H9 (cell line): ENCODE measurements around the gene SNED1. TPM values are rescaled to one million over a fixed set of nuclear protein-coding genes. Genes with fewer than 3 reads are reported as not detected.

ENCODE experiments used
- DNase-seq: peaks from one replicate; pipeline ENCODE4 v3.0.0-alpha.2; 2017
- H2AFZ ChIP-seq: one replicate; pipeline ENCODE4 v1.6.1; 2013; ENCODE audit warnings: mild to moderate bottlenecking, low read length, control low read depth, moderate library complexity
- H2AK5ac ChIP-seq: 2 replicates; pipeline ENCODE4 v1.6.1; 2013; ENCODE audit warnings: low read length, control low read depth, mixed read lengths; ENCODE audit not compliant: insufficient read length
- H2BK120ac ChIP-seq: one replicate; pipeline ENCODE4 v1.6.1; 2013; ENCODE audit warnings: low read depth, mild to moderate bottlenecking, low read length, control low read depth, inconsistent platforms; ENCODE audit not compliant: poor library complexity, severe bottlenecking
- H2BK12ac ChIP-seq: 2 replicates; pipeline ENCODE4 v1.6.1; 2013; ENCODE audit warnings: low read length, control low read depth, mixed read lengths, low read depth; ENCODE audit not compliant: insufficient read length
- H2BK15ac ChIP-seq: 2 replicates; pipeline ENCODE4 v1.6.1; 2013; ENCODE audit warnings: low read depth, low read length, control low read depth
- H2BK20ac ChIP-seq: one replicate; pipeline ENCODE4 v1.6.1; 2013; ENCODE audit warnings: low read depth, mild to moderate bottlenecking, low read length, control low read depth, inconsistent platforms; ENCODE audit not compliant: poor library complexity, severe bottlenecking
- H2BK5ac ChIP-seq: 2 replicates; pipeline ENCODE4 v1.6.1; 2013; ENCODE audit warnings: low read length, control low read depth, mixed read lengths; ENCODE audit not compliant: insufficient read length
- H3K14ac ChIP-seq: 2 replicates; pipeline ENCODE4 v1.6.1; 2013; ENCODE audit warnings: low read length, control low read depth; ENCODE audit not compliant: insufficient read depth
- H3K18ac ChIP-seq: 2 replicates; pipeline ENCODE4 v1.6.1; 2013; ENCODE audit warnings: low read depth, mild to moderate bottlenecking, mixed read lengths, low read length, control low read depth; ENCODE audit not compliant: insufficient read length
- H3K23ac ChIP-seq: 2 replicates; pipeline ENCODE4 v1.6.1; 2013; ENCODE audit warnings: low read length, control low read depth, mixed read lengths, low read depth; ENCODE audit not compliant: insufficient read length
- H3K23me2 ChIP-seq: 2 replicates; pipeline ENCODE4 v1.6.1; 2013; ENCODE audit warnings: low read depth, mild to moderate bottlenecking, mixed read lengths, low read length, control low read depth; ENCODE audit not compliant: insufficient read length, poor library complexity, severe bottlenecking
- H3K27ac ChIP-seq: 2 replicates; pipeline ENCODE4 v1.5.1; 2013; ENCODE audit warnings: low read length, control low read depth, mixed read lengths, low read depth; ENCODE audit not compliant: insufficient read length
- H3K27me3 ChIP-seq: 2 replicates; pipeline ENCODE4 v1.6.1; 2013; ENCODE audit warnings: low read length, control low read depth, inconsistent platforms; ENCODE audit not compliant: insufficient read depth
- H3K4ac ChIP-seq: 2 replicates; pipeline ENCODE4 v1.6.1; 2013; ENCODE audit warnings: low read depth, mild to moderate bottlenecking, control low read depth, inconsistent platforms, low read length, moderate library complexity
- H3K4me1 ChIP-seq: 2 replicates; pipeline ENCODE4 v1.6.1; 2013; ENCODE audit warnings: low read length, control low read depth, inconsistent platforms; ENCODE audit not compliant: insufficient read depth
- H3K4me2 ChIP-seq: 2 replicates; pipeline ENCODE4 v1.6.1; 2013; ENCODE audit warnings: low read length, control low read depth, mixed read lengths; ENCODE audit not compliant: insufficient read length, insufficient read depth
- H3K56ac ChIP-seq: 2 replicates; pipeline ENCODE4 v1.6.1; 2013; ENCODE audit warnings: low read depth, mild to moderate bottlenecking, mixed read lengths, low read length, control low read depth; ENCODE audit not compliant: insufficient read length
- H3K79me1 ChIP-seq: 2 replicates; pipeline ENCODE4 v1.6.1; 2013; ENCODE audit warnings: low read depth, mild to moderate bottlenecking, moderate library complexity, low read length, control low read depth, inconsistent platforms; ENCODE audit not compliant: insufficient read depth, poor library complexity, severe bottlenecking
- H3K79me2 ChIP-seq: 2 replicates; pipeline ENCODE4 v1.6.1; 2013; ENCODE audit warnings: low read length, control low read depth, inconsistent platforms; ENCODE audit not compliant: insufficient read depth
- H3K9ac ChIP-seq: 2 replicates; pipeline ENCODE4 v1.6.1; 2013; ENCODE audit warnings: low read length, control low read depth, mixed read lengths; ENCODE audit not compliant: insufficient read length; ENCODE audit errors: extremely low read depth
- H3K9me3 ChIP-seq: one replicate; pipeline ENCODE4 v1.6.1; 2013; ENCODE audit warnings: low read depth, low read length, inconsistent platforms; ENCODE audit not compliant: control insufficient read depth
- H3T11ph ChIP-seq: one replicate; pipeline ENCODE4 v1.6.1; 2013; ENCODE audit warnings: mild to moderate bottlenecking, low read length, control low read depth, inconsistent platforms
- H4K20me1 ChIP-seq: one replicate; pipeline ENCODE4 v1.6.1; 2013; ENCODE audit not compliant: control insufficient read depth, insufficient read length, insufficient read depth
- H4K5ac ChIP-seq: 2 replicates; pipeline ENCODE4 v1.6.1; 2013; ENCODE audit warnings: low read depth, mild to moderate bottlenecking, mixed read lengths, low read length, control low read depth; ENCODE audit not compliant: insufficient read length
- H4K8ac ChIP-seq: replicated peaks from 2 replicates; pipeline ENCODE4 v1.6.1; 2013; ENCODE audit warnings: low read length, control low read depth, mixed read lengths, low read depth; ENCODE audit not compliant: insufficient read length
- H4K91ac ChIP-seq: 2 replicates; pipeline ENCODE4 v1.6.1; 2013; ENCODE audit warnings: low read depth, mild to moderate bottlenecking, moderate library complexity, mixed read lengths, low read length, control low read depth; ENCODE audit not compliant: insufficient read length
- H3K27ac Mint-ChIP-seq, 3 experiments: 2 replicates in 2 of 3; 3 replicates in 1 of 3; pipeline ENCODE4 v1.8.0; 2020 to 2021; ENCODE audit warnings: mixed read lengths in 3 of 3, mild to moderate bottlenecking in 1 of 3, moderate library complexity in 1 of 3
- H3K27me3 Mint-ChIP-seq: 2 replicates; pipeline ENCODE4 v1.8.0; 2021; ENCODE audit warnings: low read depth, mild to moderate bottlenecking, moderate library complexity, mixed read lengths
- H3K36me3 Mint-ChIP-seq, 3 experiments: 2 replicates in 2 of 3; 3 replicates in 1 of 3; pipeline ENCODE4 v1.8.0; 2020 to 2021; ENCODE audit warnings: low read depth in 3 of 3, mixed read lengths in 3 of 3; ENCODE audit not compliant: insufficient read depth in 1 of 3
- H3K4me1 Mint-ChIP-seq, 2 experiments: 2 replicates each; pipeline ENCODE4 v1.8.0; 2020; ENCODE audit warnings: mixed read lengths in 2 of 2
- H3K4me3 Mint-ChIP-seq, 2 experiments: 2 replicates in 1 of 2; 3 replicates in 1 of 2; pipeline ENCODE4 v1.8.0; 2020 to 2021; ENCODE audit warnings: mild to moderate bottlenecking in 2 of 2, mixed read lengths in 2 of 2, moderate library complexity in 1 of 2
- H3K9me3 Mint-ChIP-seq, 2 experiments: 2 replicates in 1 of 2; 3 replicates in 1 of 2; pipeline ENCODE4 v1.8.0; 2020; ENCODE audit warnings: mild to moderate bottlenecking in 2 of 2, mixed read lengths in 2 of 2, moderate library complexity in 1 of 2
- WGBS: extraction: QIAGEN DNeasy Blood & Tissue Kit; methylation state at CpG from one replicate; pipeline ENCODE4 v1.1.7; 2013; ENCODE audit warnings: missing lambda C conversion rate, low lambda C conversion rate, mixed read lengths; ENCODE audit not compliant: insufficient read length; ENCODE audit errors: extremely low coverage; 5-methylcytosine and 5-hydroxymethylcytosine counted together
- total RNA-seq: library from RNA; stranded (reverse); gene quantifications from 2 replicates; pipeline ENCODE4 v1.2.1, GENCODE V29; 2021
- TF ChIP-seq, protein P1 (sequence below): fragments of 200-600 bp; sonication (generic); conservative IDR thresholded peaks from 3 replicates; pipeline ENCODE4 v1.8.0; 2021; ENCODE audit warnings: antibody characterized with exemption, mild to moderate bottlenecking

Gene SNED1
- total RNA-seq, 1 experiment from 2014 or later, result 2.5 TPM

DNA sequence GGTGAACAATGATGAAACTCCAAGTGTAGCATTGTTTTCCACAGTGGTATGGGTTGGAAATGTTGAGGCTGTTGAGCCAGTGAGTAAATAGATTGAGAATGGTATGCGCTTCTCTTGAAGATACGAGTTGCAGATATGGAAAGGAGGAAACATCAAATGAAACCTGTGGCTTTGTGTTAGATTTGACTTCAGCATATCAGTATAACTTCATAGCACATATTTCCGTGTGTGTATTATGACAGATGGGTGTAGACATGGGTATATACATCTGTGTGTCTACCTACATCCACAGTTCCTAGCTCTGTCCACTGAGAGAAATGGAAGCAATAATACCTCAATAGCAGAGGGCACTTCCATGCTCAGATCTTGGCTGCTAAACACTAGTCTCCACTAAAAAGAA is 8.0 kb downstream of the SNED1 start:
- Histone ChIP-seq H3K4me1 (no peaks in the 10 kb centered on the region; the same call in 1 of the 2 replicates), H3K9me3 (no peaks in the 10 kb centered on the region), H3T11ph (no peak overlapping the region), H3K23me2 (peaks cover 5% of the 10 kb centered on the region), H2BK15ac (no peak overlapping the region), H4K91ac (no peak overlapping the region), H3K79me2 (no peaks in the 10 kb centered on the region), H2AFZ (no peak overlapping the region), H2BK120ac (no peak overlapping the region), H3K79me1 (no peaks in the 10 kb centered on the region), H3K14ac (no peak overlapping the region), H3K23ac (no peak overlapping the region), H2AK5ac (no peak overlapping the region), H2BK20ac (no peak overlapping the region), H4K8ac (no peak overlapping the region), H3K4ac (no peak overlapping the region), H3K9ac (no peak overlapping the region), H2BK12ac (no peak overlapping the region), H4K5ac (no peak overlapping the region), H2BK5ac (no peak overlapping the region), H3K18ac (no peak overlapping the region), H3K27ac (no peak overlapping the region), H4K20me1 (no peaks in the 10 kb centered on the region), H3K4me2 (no peak overlapping the region), H3K56ac (no peak overlapping the region), H3K27me3 (no peaks in the 10 kb centered on the region)
- H3K27ac Mint-ChIP-seq, result no peak overlapping the region
- DNase-seq, result no peak
- TF ChIP-seq, protein P1, sequence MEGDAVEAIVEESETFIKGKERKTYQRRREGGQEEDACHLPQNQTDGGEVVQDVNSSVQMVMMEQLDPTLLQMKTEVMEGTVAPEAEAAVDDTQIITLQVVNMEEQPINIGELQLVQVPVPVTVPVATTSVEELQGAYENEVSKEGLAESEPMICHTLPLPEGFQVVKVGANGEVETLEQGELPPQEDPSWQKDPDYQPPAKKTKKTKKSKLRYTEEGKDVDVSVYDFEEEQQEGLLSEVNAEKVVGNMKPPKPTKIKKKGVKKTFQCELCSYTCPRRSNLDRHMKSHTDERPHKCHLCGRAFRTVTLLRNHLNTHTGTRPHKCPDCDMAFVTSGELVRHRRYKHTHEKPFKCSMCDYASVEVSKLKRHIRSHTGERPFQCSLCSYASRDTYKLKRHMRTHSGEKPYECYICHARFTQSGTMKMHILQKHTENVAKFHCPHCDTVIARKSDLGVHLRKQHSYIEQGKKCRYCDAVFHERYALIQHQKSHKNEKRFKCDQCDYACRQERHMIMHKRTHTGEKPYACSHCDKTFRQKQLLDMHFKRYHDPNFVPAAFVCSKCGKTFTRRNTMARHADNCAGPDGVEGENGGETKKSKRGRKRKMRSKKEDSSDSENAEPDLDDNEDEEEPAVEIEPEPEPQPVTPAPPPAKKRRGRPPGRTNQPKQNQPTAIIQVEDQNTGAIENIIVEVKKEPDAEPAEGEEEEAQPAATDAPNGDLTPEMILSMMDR, result no peak
- peaks cover 40% of the 10 kb centered on the region for H3K27me3 Mint-ChIP-seq
- H3K4me1 Mint-ChIP-seq, result peaks cover 17% of the 10 kb centered on the region in 2 experiments
- H3K36me3 Mint-ChIP-seq, result peaks cover 9 to 22% (median 12%) of the 10 kb centered on the region in 3 experiments
- peaks cover 31% of the 10 kb centered on the region in 2 experiments for H3K9me3 Mint-ChIP-seq
- no CpG with 5 or more reads among the region's 3 CpGs for WGBS
- no peak overlapping the region for H3K4me3 Mint-ChIP-seq
